Rectal smooth muscle tissue (tissue), 1 donor: Measurements from ENCODE around the gene ABLIM1.

Experiments used
- H3K27ac ChIP-seq: one replicate; pipeline ENCODE4 v1.7.0; 2013; ENCODE audit warnings: low read depth, low read length, inconsistent platforms
- H3K27me3 ChIP-seq: one replicate; pipeline ENCODE4 v1.7.0; 2013; ENCODE audit warnings: low read length; ENCODE audit not compliant: control insufficient read depth, insufficient read depth
- H3K36me3 ChIP-seq: one replicate; pipeline ENCODE4 v1.7.0; 2013; ENCODE audit warnings: low read length; ENCODE audit not compliant: control insufficient read depth, insufficient read depth
- H3K4me1 ChIP-seq: one replicate; pipeline ENCODE4 v1.7.0; 2013; ENCODE audit warnings: low read length; ENCODE audit not compliant: control insufficient read depth, insufficient read depth
- H3K4me3 ChIP-seq: one replicate; pipeline ENCODE4 v1.7.0; 2013; ENCODE audit warnings: low read length
- H3K9ac ChIP-seq: one replicate; pipeline ENCODE4 v1.7.0; 2013; ENCODE audit warnings: low read length

The ABLIM1 gene

DNA sequence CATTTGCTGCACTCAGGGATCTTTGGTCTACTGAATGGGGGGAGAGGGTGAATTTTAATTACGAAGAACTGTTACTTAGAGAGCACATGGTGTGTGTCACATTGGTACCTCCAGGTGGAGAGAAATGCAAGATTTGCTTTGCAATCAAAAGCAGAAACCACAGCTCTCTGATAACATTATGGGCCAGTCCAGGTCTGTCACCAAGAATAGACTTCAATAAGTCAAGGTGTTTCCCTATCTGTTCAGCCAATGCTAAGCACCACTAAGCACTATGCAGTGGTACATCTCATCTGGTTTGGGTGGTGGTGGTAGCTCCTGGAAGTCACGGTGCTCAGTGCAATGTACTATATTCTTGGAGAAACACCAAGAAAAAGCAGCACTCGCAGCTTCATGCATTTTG, 134.2 kb downstream of the ABLIM1 start:
- H3K4me3 ChIP-seq = no peak overlapping the region
- no peaks in the 10 kb centered on the region for H3K4me1 ChIP-seq
- no peak overlapping the region for H3K9ac ChIP-seq
- no peaks in the 10 kb centered on the region for H3K36me3 ChIP-seq
- H3K27me3 ChIP-seq = no peaks in the 10 kb centered on the region
- no peak overlapping the region for H3K27ac ChIP-seq

DNA sequence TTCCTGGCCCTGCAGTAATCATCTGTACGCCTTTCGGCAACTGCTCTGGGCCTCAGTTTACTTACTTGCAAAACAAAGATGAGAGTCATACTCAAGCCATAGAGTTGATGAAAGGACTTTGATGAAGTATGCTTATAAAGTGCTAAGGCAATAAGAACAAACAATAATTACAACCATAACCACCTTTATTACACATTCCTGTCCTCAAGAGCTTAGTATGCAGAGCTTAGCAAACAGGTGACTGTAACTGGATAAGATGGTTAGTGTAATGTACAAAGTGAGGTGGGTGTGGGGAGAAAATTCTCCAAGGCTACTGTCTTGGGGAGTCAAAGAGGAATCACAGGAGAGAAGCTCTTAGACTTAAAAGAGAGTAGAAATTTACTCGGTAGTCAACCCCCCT, 136.8 kb downstream of the ABLIM1 start:
- Histone ChIP-seq H3K27ac (no peak overlapping the region), H3K9ac (no peak overlapping the region), H3K4me1 (no peaks in the 10 kb centered on the region)

DNA sequence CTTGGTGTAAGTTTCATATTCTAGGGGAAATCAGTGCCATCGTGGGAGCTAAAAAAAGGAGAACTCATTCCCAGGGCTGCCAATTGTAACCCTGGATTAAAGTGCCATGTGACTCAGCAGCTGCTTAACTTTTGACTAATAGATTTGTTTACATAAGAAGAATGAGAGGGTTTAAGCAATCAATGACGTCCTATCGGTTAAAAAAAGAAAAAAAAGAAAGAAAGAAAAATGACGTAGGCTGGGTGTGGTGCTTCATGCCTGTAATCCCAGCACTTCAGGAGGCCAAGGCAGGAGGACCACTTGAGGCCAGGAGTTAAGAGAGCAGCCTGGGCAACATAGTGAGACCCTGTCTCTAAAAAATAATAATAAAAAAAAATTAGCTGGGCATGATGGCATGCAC, 137.6 kb downstream of the ABLIM1 start:
- H3K36me3 ChIP-seq = no peaks in the 10 kb centered on the region
- H3K4me1 ChIP-seq = no peaks in the 10 kb centered on the region
- H3K4me3 ChIP-seq = no peak overlapping the region
- H3K27me3 ChIP-seq = no peaks in the 10 kb centered on the region
- no peak overlapping the region for H3K27ac ChIP-seq
- no peak overlapping the region for H3K9ac ChIP-seq

More for the DNA sequence above, 136.8 kb downstream of the ABLIM1 start:
- Histone ChIP-seq H3K4me3 (no peak overlapping the region), H3K36me3 (no peaks in the 10 kb centered on the region), H3K27me3 (no peaks in the 10 kb centered on the region)

DNA sequence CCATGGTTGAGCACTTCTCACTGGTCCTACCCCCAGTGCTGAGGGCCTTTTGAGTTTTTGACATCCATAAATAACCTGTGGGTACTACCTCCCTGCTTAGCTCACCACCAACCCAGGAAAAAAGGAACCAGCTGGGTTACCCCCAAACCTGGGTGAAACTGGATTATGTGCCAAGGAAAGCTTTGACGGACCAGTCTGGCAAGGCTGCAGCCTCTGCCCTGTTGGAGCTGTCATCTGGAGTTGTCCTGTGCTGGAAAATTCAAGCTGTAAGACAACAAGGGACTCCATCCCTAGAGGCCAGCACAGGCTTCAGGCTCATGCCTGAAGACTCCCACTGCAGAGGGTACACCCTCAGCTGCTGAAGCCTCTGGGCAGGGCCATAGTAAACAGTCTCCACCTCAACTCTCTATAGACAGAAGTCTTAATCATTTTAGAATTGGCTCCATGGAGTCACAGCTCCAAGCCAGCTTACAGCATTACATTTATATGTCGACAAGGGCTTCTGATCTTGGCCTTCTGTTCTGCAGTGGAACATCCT, 138.2 kb downstream of the ABLIM1 start:
- no peak overlapping the region for H3K27ac ChIP-seq

DNA sequence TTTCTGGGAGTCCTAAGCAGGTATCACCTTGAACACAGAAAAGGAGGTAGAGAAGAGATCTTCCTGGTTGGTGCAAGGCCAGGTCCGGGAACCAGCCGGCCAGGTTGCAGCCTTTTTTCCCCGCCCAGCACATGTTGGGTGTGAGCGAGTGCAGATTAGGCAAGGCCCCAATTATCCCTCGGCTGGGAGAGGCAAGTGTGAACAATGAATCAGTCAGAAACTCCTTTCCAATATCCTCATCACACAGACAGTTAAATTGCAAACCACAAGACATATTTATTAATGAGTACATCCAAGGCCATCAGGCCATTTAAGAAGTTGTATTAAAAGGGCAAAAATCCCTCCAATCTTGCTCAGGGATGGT, 138.8 kb downstream of the ABLIM1 start:
- Histone ChIP-seq H3K36me3 (no peaks in the 10 kb centered on the region), H3K4me1 (no peaks in the 10 kb centered on the region), H3K27me3 (no peaks in the 10 kb centered on the region), H3K27ac (no peak overlapping the region), H3K4me3 (no peak overlapping the region), H3K9ac (no peak overlapping the region)

More for the DNA sequence above, 138.2 kb downstream of the ABLIM1 start:
- Histone ChIP-seq H3K36me3 (no peaks in the 10 kb centered on the region), H3K4me1 (no peaks in the 10 kb centered on the region), H3K27me3 (no peaks in the 10 kb centered on the region), H3K4me3 (no peak overlapping the region), H3K9ac (no peak overlapping the region)

DNA sequence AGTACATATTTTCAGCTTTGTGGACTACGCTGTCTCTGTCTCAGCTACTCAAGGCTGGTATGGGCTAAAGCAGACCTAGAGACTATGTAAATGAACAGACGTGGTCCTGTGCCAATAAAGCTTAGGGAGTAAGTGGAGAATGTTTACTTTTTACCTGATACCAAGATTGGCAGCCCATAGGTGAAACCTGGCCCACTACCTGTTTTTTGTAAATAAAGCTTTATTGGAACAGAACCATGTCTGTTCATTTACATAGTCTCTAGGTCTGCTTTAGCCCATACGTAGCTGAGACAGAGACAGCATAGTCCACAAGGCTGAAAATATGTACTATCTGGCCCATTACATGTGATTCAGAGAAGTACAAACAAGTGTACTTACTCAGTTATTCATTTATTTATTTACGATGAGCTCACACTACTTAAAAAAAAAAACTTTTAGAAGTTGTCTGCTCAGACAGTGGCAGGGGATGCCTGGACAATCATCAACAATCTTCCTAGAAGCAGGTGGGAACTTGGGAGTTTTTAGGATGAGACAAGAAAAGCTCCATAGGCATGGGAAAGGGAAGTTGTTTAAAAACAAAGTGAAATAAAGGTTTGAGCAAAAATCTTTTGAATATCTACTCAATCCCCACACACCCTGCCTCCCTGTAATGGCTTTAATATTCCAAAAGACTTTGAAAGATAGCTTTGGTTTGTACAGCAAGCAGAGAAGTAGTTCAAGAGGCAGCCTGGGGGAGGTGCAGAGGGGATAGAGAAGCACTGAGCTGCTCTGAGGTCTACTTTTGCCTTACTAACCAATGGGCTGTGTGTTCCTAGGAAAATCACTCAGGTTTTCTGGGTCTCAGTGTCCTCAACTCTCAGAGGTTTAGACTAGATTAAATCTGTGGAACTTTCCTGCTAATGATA, 139.4 kb downstream of the ABLIM1 start:
- Histone ChIP-seq H3K27ac (peak overlapping the region; percentile 6), H3K4me1 (no peaks in the 10 kb centered on the region), H3K4me3 (no peak overlapping the region), H3K27me3 (no peaks in the 10 kb centered on the region), H3K9ac (no peak overlapping the region), H3K36me3 (no peaks in the 10 kb centered on the region)

DNA sequence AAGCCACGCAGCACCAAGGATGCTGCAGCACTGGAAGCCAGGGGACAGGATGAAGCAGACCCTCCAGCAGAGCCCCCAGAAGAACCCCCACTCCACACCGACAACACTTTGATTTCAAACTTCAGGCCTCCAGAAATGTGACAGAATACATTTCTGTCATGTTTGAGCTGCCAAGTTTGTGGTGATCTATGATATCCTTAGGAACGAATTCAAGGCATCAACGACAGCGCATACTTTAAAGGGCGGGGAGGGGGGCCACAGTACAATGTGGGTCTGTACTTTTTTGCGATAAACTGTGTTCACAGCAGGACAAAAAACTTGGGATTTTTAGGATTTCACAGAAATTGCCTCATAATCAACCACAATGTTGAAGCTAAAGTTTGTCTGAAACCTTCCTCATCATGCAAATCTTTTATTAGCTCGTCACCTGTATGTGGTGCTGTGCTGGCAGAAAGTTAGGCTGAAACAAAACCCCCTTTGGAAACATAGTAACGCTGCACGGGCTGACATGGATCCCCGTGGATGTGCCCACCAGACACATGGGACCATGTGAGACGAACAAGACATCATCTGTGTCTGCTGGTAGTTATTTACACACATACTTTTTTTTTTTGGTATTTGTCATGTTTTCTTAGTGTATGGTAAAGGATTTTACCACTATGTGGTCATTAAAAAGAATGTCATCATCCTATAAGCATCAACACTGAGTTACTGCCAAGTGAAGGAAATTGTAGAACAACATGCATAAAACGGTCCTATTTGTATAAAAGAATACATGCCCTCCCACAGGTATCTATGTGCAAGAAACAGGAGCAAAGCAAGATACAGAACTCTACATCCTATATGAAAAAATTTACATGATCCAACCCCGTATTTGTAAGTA, 140.5 kb downstream of the ABLIM1 start:
- no peak overlapping the region for H3K27ac ChIP-seq
- H3K4me3 ChIP-seq = no peak overlapping the region
- H3K4me1 ChIP-seq = no peaks in the 10 kb centered on the region
- no peaks in the 10 kb centered on the region for H3K36me3 ChIP-seq
- H3K9ac ChIP-seq = no peak overlapping the region
- H3K27me3 ChIP-seq = no peaks in the 10 kb centered on the region

DNA sequence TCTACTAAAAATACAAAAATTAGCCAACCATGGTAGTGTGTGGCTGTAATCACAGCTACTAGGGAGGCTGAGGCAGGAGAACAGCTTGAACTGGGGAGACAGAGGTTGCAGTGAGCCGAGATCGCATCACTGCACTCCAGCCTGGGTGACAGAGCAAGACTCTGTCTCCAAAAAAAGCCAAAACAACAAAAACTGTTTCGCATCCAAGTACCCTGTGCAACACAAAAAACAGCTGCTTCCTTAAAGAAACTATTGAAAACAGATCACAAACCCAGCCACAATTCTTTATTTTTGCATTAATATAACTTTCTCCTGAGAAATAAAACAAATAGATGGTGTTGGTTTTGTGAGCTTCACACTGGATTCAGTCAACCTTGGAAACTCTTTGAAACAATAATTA, 141.7 kb downstream of the ABLIM1 start:
- Histone ChIP-seq H3K4me3 (no peak overlapping the region), H3K36me3 (no peaks in the 10 kb centered on the region), H3K4me1 (no peaks in the 10 kb centered on the region), H3K9ac (no peak overlapping the region), H3K27me3 (no peaks in the 10 kb centered on the region), H3K27ac (no peak overlapping the region)

DNA sequence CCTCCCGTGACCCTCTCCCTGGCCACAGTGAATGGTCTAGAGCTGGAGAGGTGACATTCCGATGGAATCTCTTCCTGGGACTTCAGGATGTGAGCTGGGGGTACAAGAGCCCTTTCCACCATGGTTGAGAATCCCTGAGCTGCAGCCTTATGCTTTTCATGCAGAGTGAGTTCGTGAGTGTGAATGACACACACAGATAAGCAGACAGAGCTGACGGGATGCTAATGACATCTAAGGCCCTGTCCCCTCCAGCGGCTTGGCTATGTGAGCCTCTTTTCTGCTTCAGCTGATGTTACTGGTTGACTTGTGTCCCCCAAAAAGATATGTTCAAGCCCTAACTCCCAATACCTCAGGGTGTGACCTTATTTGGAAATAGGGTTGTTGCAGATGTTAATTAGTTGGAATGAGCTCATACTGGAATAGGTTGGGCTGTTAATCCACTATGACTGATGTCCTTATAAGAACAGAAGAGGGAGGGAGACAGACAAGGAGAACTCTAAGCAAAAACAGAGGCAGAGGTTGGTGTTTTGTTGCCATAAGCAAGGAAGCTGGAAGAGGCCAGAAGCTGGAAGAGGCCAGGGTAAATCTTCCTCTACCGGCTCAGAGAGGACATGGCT, 142.7 kb downstream of the ABLIM1 start:
- H3K27me3 ChIP-seq = no peaks in the 10 kb centered on the region
- H3K4me3 ChIP-seq = no peak overlapping the region
- H3K4me1 ChIP-seq = no peaks in the 10 kb centered on the region
- no peak overlapping the region for H3K27ac ChIP-seq
- H3K9ac ChIP-seq = no peak overlapping the region
- H3K36me3 ChIP-seq = no peaks in the 10 kb centered on the region

DNA sequence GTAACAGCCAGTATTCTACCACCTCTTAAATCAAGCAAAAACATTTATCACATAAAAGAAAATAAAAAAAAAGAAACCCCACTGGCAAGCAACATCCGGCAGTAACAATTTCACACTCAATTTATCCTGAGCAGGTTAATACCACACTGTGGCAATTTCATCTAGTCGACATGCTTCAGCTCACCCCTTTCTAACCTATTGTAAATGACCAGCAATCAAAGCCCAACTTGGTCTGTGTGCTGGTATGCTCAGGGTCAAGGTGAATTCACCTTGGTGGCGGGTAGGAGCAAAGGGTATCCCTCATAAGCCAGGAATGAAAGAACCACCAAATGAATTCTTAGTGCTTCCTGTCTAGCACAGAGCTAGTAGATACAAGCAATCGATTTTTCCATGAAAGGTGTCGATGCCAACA, 144.7 kb downstream of the ABLIM1 start:
- H3K4me3 ChIP-seq = no peak overlapping the region
- no peaks in the 10 kb centered on the region for H3K36me3 ChIP-seq
- no peak overlapping the region for H3K9ac ChIP-seq
- H3K27ac ChIP-seq = no peak overlapping the region
- H3K27me3 ChIP-seq = no peaks in the 10 kb centered on the region
- no peaks in the 10 kb centered on the region for H3K4me1 ChIP-seq

DNA sequence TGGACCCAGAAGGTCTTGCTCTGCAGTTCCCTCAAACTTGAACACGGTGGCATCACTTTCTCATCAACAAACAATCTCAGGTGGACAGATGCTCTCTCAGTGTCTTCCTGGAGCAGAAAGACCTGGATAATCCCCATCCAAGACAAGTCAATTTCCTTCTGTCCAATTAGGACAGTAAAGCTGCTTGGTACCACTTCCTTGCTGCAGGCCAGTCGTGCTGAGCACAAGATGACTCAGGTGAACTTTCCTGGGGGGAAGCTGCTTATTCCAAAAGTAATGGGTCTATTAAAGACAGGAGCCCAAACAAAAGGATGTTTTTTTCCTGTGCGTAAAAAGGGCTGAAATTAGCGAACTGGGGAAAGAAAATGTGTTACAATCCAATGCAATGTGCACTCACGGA, 146.2 kb downstream of the ABLIM1 start:
- no peak overlapping the region for H3K4me3 ChIP-seq
- no peaks in the 10 kb centered on the region for H3K4me1 ChIP-seq
- no peaks in the 10 kb centered on the region for H3K36me3 ChIP-seq
- H3K27ac ChIP-seq = no peak overlapping the region
- H3K27me3 ChIP-seq = no peaks in the 10 kb centered on the region
- no peak overlapping the region for H3K9ac ChIP-seq

DNA sequence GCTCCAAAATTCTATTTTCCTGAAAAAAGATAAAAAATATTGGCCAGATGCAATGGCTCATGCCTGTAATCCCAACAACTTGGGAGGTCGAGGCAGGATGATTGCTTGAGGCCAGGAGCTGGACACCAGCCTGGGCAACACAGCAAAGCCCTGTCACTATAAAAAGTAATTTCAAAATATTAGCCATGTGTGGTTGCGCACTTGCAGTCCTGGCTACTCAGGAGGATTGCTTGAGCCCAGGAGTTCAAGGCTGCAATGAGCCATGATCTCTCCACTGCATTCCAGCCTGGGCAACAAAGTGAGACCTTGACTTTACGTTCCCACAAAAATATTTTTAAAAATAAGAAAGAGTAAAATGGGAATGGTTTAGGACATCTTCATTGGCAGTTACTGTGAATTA, 149.7 kb downstream of the ABLIM1 start:
- no peaks in the 10 kb centered on the region for H3K4me1 ChIP-seq
- no peak overlapping the region for H3K27ac ChIP-seq
- H3K27me3 ChIP-seq = no peaks in the 10 kb centered on the region

More for the DNA sequence above, 149.7 kb downstream of the ABLIM1 start:
- no peak overlapping the region for H3K4me3 ChIP-seq
- H3K9ac ChIP-seq = no peak overlapping the region
- H3K36me3 ChIP-seq = no peaks in the 10 kb centered on the region
